HEK293 (cell line): ENCODE data around the gene MED17.

Source experiments
- BCL11A ChIP-seq: fragments of 450-650 bp; formaldehyde crosslinking; IDR thresholded peaks from 2 replicates; pipeline ENCODE4 v1.5.1; 2016; ENCODE audit warnings: low read depth, missing biosample characterization, missing genetic modification characterization
- CTCF ChIP-seq: fragments of 450-650 bp; formaldehyde crosslinking; IDR thresholded peaks from 2 replicates; pipeline ENCODE4 v1.5.1; 2016; ENCODE audit warnings: missing biosample characterization, missing genetic modification characterization
- ZFP41 ChIP-seq: fragments of 450-650 bp; formaldehyde crosslinking; IDR thresholded peaks from 2 replicates; pipeline ENCODE4 v1.5.1; 2016; ENCODE audit warnings: missing biosample characterization, missing genetic modification characterization, borderline replicate concordance
- ZNF10 ChIP-seq: fragments of 450-650 bp; formaldehyde crosslinking; IDR thresholded peaks from 2 replicates; pipeline ENCODE4 v1.5.1; 2017; ENCODE audit warnings: missing biosample characterization, missing genetic modification characterization
- ZNF121 ChIP-seq: fragments of 450-650 bp; formaldehyde crosslinking; IDR thresholded peaks from 2 replicates; pipeline ENCODE4 v1.5.1; 2016; ENCODE audit warnings: missing biosample characterization, missing genetic modification characterization
- TF ChIP-seq, protein P1 (sequence below): fragments of 450-650 bp; formaldehyde crosslinking; IDR thresholded peaks from 2 replicates; pipeline ENCODE4 v1.5.1; 2016; ENCODE audit warnings: missing biosample characterization, missing genetic modification characterization, low read depth

DNA sequence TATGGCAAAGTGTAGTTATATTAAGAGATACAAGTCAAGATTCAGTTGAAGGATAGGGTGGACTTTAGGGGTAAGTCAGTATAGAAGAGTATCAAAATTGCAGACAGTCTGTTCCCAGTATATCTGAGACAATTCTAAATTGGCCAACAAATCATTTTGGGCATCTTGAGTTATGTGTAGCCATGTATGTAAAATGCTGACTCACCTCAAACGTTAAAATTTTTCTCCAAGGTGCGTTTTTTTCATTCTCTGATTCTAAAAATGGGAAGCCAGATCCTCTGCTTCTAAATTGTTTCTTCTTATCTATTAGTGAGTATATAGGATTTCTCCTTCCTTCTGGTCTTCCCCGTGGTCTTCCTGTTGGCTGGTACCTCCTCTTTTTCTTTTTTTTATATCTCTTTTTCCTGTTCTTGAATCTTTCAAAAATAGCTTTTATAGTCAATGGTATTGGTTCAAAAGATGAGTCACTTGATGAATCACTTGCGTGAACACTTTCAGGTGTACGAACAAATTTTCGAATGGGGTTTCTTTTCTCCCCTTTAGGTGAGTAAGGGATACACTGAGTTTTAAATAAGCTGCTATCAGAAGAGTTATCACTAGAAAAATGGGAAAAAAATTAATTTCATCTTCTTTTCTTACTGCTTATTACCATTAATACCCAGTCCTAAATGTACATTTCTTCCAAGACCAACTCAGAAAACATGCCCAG, 46.0 kb upstream of the MED17 start:
- no peak for TF ChIP-seq ZNF10
- TF ChIP-seq ZNF121 = no peak
- no peak for TF ChIP-seq CTCF (tag by site-specific recombination)
- no peak for TF ChIP-seq BCL11A (tag by site-specific recombination)
- TF ChIP-seq ZFP41 = no peak
- TF ChIP-seq, protein P1, sequence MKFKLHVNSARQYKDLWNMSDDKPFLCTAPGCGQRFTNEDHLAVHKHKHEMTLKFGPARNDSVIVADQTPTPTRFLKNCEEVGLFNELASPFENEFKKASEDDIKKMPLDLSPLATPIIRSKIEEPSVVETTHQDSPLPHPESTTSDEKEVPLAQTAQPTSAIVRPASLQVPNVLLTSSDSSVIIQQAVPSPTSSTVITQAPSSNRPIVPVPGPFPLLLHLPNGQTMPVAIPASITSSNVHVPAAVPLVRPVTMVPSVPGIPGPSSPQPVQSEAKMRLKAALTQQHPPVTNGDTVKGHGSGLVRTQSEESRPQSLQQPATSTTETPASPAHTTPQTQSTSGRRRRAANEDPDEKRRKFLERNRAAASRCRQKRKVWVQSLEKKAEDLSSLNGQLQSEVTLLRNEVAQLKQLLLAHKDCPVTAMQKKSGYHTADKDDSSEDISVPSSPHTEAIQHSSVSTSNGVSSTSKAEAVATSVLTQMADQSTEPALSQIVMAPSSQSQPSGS (tag by site-specific recombination) = no peak
